GM19372 (cell line): ENCODE results near the gene UBE2E2.

Experiments
- ATAC-seq: cut with Tn5 transposase; IDR thresholded peaks from one replicate; pipeline ENCODE4 v1.9.1; 2021; ENCODE audit warnings: mild to moderate bottlenecking, low read depth, moderate library complexity; ENCODE audit not compliant: unreplicated experiment

The UBE2E2 gene

DNA sequence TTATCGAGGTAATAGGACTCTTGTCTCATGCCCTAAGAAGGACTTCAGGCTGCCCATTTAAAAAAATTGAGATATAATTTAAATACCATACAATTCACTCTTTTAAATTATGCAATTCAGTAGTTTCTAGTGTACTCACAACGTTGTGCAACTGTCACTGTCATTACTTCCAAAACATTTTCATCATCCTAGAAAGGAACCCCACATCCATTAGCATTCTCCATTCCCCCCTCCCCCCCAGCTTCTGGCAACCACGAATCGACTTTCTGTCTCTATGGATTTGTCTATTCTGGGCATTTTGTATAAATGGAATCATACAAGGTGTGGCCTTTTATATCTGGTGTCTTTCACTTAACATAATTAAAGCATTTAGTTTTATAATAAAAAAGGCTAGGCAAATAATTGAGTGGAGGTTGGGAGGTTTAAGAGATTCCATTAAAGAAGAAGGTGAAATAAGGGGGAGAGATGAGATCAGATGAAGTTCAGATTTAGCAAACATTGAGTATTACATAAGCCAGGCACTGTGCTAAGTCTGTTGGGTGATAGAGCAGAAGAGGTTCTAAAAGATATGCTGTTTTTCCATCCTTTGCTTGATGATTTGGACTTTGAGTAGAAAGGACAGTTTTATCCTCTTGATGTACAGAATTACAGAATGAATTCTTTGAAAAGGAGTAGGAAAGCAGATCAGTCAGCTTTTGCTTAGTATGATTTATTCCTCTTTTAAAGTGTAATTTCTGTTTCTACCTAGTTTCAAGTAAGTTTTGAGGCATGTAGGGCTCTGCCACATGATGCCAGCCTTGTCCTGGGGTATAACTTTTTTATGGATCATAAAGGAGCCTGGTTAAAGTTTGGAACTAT, 36.3 kb downstream of the UBE2E2 start:
- no peak for ATAC-seq

- no peak for ATAC-seq
Measured at GRCh38 chr3:23240171-23240785, 37.2 kb downstream of the UBE2E2 start.

DNA sequence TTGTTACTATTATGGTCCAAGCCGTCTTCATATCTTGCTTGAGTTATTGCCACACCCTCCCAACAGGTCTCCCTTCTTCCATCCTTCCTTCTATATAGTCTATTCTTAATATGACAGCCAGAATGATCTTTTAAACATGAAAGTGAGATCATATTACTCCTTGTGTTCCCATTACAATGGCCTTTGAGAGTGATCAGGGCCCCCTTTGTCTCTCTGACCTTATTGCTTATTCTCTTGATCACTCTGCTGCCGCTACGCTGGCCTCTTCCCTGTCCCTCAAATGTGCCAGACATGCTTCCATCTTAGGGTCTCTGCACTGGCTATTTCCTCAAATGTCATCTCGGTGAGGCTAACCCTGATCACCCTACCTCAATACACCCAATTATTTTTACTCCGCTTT, 38.1 kb downstream of the UBE2E2 start:
- ATAC-seq = no peak

DNA sequence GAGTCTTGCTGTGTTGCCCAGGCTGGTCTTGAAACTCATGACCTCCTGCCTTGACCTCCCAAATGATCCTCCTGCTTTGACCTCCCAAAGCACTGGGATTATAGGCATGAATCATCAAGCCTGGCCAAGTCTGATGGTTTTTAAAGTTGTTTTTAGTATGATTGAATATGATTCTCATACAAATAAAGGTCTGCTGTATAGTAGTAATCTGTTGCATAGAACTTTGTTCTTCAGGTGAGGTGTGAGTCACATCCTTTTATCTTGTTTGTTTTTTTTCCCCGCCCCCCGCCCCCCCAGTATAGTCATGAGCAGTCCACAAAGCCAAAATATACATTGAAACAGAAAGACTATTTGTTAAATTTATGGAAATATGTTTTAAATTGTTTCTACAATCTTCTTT, 39.0 kb downstream of the UBE2E2 start:
- no peak for ATAC-seq

DNA sequence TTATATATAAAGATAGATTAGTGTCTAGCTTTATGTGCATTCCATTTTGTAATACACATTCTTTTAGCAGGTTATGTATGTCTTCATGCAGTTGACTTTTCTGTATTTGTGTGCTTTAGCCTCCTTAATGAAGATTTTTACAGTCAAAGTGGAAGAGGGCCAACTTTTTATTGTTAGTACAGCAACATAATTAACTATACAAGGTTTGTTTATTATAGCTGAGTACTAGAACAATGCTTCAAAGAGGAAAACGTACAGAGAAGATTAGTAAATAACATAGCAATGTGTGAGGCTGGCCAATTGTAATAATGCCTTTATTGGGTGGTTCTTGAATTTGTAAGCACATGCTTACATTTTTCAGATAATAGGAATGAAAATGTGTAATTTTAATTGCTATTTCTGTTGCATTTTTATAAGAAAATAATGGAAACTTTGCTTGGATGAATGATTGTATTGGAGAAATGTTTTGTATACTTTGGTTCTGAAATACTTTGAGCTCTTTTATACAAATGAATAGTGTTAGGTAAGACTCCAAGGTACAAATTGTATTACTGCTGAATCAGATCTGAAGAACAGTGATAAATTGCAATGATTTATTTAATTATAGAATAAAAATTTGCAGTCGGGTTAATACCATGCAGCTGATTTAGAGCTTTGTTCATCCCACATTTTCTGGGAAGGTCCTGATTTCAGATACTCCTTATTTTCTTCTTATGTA, 41.4 kb downstream of the UBE2E2 start:
- ATAC-seq = no peak

GRCh38 chr3:23246651-23247050, 43.5 kb downstream of the UBE2E2 start:
- ATAC-seq = no peak

DNA sequence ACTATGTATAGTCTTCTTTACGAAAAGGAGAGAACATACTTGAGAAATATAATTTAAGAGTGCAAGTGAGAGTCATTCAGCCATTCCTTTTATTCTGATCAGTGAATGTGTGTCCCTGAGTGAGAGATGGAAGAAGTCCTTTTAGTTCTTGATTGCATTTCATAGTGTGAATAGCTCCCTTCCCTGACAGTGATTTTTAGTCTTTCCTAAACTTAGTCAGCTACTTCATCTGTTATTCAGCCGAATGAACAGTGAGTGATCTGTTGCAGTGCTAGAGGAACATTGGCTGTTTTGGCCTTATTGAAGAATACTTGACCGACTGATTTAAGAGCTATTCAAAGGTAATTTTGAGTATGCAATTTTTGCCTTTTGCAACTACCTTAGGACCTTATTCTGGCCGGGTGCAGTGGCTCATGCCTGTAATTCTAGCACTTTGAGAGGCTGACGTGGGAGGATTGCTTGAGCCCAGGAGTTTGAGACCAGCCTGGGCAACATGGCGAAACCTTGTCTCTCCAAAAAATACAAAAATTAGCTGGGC, 45.5 kb downstream of the UBE2E2 start:
- no peak for ATAC-seq

DNA sequence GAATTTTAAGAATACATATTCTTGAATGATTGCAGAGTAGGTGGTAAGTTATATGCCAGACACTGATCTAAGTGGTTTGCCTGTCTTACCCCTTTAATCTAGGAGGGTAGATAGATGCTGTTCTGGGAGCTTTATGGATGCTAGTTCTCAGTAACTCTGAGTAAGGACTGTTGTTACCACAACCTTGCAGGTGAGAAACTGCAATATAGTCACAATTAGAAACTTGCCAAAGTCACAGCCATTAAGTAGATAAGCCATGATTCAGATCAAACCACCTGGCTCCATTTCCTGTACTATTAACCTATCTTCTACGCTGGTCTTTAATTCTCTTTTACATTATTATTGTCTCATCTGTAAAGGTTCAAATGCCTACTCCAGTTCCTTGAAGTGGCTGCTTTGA, 46.8 kb downstream of the UBE2E2 start:
- no peak for ATAC-seq

DNA sequence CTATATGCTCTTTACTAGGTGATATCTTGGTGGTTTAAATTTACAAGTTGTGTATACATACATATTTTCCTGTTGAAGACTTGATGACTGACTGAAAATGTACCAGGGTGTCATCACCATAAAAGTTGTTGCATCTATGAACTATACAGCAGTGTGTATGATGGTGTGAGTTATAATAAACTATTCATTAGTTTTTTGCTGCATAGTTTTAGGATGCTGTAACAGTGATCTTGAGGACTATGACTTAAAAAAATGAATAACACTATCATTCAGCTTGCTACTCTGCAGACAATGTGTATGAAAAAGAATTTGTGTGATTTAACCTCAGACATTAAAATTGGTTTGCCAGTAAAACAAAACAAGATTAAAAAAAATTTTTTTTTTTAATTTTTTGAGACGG, 49.0 kb downstream of the UBE2E2 start:
- no peak for ATAC-seq

GRCh38 chr3:23253214-23253613, 50.1 kb downstream of the UBE2E2 start:
- ATAC-seq = peak; percentile 64

DNA sequence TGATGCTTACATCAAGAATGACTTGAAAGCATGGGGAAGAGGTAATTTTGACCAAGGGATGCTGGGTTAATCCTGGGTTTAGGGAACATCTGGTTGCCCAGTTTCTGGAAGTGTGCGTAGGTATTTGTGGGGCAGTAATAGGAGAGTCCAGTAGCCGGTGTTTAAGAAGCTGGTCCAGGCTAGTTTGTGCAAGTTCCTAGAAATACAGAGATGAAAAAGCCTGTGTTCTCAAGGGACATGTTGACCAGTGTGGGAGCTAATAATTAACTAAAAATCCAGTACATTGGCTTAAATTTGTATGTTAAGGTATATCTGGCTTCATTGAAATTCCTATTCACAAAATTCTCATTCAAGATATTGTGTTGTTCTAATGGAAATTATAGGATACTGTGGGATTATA, 51.2 kb downstream of the UBE2E2 start:
- ATAC-seq = no peak

DNA sequence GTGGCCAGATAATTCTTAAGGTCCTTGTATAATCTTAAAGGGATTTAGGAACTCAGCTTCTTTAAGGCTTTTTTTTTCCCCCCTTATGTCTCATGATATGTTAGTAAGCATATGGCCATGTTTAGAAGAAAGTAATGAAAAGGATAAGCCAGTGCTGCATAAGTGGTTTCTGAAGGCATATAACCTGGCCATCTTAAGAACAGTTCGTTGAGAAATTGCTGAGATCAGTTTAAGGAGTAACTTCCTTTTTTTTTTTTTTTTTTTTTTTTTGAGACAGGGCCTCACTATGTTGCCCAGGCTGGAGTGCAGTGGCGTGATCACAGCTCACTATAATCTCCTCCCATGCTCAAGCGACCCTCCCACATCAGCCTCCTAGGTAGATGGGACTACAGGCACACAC, 51.7 kb downstream of the UBE2E2 start:
- ATAC-seq = no peak

GRCh38 chr3:23256741-23257435, 53.8 kb downstream of the UBE2E2 start:
- no peak for ATAC-seq

DNA sequence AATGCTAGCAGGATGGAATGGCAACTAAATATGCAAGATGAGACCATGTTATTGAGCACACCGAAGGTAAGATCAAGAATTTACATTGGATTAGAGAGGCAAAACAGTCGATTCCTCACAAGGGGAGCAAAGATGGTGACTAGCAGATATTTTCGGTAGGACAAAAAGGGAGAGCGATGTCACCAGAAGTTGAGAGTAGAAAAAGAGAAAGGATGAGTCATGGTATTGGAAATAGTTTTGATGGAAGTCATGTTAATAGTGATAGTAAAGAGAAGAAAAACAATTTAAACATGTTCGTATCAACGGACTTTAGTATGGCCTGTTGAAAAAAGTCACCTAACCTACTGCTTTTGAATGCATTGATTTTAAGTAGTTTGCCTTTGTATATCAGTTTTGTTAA, 55.0 kb downstream of the UBE2E2 start:
- no peak for ATAC-seq

DNA sequence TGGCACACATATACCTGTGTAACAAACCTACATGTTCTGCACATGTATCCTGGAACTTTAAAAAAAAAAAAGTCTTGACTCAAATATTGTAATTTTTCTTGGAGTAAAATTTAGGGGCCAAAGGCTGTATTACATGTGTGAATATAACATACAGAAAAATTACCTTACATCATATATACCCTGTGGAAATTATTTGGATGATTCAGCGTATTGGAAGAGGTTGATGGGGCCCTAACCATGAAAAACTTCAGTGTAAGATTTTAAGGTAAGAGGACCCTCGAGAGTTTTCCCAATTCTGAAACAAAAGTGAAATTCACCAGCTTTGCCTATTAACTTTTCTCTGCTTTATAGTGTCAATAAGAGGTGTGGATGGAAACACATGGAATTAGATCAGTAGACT, 56.4 kb downstream of the UBE2E2 start:
- no peak for ATAC-seq

DNA sequence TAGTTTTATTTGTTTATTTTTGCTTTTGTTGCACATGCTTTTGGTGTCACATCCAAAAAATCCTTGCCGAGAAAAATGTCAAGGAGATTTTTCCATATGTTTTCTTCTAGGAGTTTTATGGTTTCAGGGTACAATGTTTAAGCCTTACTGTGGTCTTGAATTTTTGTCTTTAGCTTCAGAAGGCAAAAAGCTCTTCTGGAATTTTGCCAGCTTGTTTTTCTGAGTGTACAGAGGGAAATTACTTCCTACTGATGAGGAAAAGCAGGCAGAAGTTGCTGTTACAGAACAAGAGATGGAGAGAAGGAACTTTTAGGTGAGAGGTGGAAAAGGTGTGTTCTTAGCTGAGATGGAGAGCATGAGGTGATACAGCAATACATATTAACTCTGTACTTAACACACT, 59.6 kb downstream of the UBE2E2 start:
- ATAC-seq = no peak

GRCh38 chr3:23263796-23264195, 60.7 kb downstream of the UBE2E2 start:
- ATAC-seq = no peak

DNA sequence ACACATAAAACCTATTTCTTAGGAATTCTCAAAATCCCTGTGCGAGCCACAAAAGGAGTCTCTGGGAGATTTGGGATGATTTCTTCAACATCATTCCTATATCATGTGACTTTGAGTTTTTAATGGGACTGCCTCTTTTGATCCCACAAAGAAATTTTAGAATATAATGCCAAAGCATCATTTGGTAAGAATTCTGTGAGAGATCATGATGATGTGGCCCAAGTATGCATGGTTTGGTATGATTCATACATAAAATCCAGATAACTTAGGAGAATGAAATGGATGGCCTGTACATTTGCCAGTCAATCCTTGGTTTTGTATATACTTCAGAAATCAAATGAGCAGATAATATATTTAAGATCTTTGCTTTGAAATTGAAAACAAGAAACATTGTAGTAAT, 61.3 kb downstream of the UBE2E2 start:
- ATAC-seq = no peak

GRCh38 chr3:23270423-23270822, 67.3 kb downstream of the UBE2E2 start:
- ATAC-seq = peak; percentile 52

- no peak for ATAC-seq
Measured at GRCh38 chr3:23271876-23272741, 69.0 kb downstream of the UBE2E2 start.
